Activated T-cell treated with anti-CD3 and anti-CD28 coated beads, Interleukin-2, amount 50 U/mL, for 24 hours (primary cell): ENCODE data around the gene PKD2.

Experiments
- DNase-seq: peaks from one replicate; pipeline ENCODE4 v3.0.0-alpha.2; 2020
- H3K27ac Mint-ChIP-seq: 2 replicates; pipeline ENCODE4 v1.8.0; 2020; ENCODE audit warnings: mild to moderate bottlenecking, mixed read lengths
- H3K27me3 Mint-ChIP-seq: 2 replicates; pipeline ENCODE4 v1.8.0; 2020; ENCODE audit warnings: mixed read lengths
- H3K36me3 Mint-ChIP-seq: 2 replicates; pipeline ENCODE4 v1.8.0; 2020; ENCODE audit warnings: low read depth, mixed read lengths
- H3K4me1 Mint-ChIP-seq: 2 replicates; pipeline ENCODE4 v1.8.0; 2020; ENCODE audit warnings: low read depth, mixed read lengths
- H3K4me3 Mint-ChIP-seq: 2 replicates; pipeline ENCODE4 v1.8.0; 2020; ENCODE audit warnings: mild to moderate bottlenecking, moderate library complexity, mixed read lengths
- H3K9me3 Mint-ChIP-seq: 2 replicates; pipeline ENCODE4 v1.8.0; 2020; ENCODE audit warnings: mixed read lengths

Gene PKD2

DNA sequence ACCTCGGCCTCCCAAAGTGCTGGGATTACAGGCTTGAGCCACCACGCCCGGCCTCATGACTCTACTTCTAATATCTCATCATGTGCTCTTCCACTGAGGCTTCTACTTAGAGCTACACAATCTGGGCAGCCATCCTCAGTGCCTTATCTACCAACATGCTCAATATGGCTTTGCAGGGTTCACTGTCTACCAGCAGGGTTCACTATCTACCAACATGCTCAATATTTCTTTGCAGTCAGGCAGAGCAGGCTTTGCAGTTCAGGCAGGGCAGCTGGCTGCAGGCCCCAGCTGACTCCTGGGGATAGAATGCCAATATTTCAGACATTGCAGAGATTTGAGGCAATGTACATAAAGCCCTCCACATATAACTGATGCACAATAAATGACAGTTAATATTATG is 47.5 kb downstream of the PKD2 start:
- no peaks in the 10 kb centered on the region for H3K4me1 Mint-ChIP-seq
- H3K27ac Mint-ChIP-seq = no peak overlapping the region
- H3K36me3 Mint-ChIP-seq = peaks cover 40% of the 10 kb centered on the region
- no peaks in the 10 kb centered on the region for H3K27me3 Mint-ChIP-seq
- no peak for DNase-seq
- no peaks in the 10 kb centered on the region for H3K9me3 Mint-ChIP-seq
- no peak overlapping the region for H3K4me3 Mint-ChIP-seq

DNA sequence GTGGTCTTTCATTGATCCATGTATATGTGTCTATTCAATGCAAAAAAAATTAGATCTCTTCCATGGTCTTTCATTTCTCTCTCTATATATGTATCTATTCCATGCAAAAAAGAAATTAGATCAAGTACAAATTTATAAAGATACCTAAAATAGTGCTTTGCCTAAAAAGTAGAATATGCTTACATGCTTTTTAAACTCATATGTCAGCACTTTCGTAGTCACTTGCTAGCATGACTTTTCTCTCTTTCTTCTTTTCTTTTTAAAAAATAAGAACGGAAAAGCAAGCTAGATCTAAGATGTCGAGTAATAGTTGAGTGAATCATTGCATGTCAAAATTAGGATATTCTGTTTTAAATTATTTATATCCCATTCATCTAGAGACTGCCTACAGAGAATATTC is 50.9 kb downstream of the PKD2 start:
- no peak overlapping the region for H3K27ac Mint-ChIP-seq

DNA sequence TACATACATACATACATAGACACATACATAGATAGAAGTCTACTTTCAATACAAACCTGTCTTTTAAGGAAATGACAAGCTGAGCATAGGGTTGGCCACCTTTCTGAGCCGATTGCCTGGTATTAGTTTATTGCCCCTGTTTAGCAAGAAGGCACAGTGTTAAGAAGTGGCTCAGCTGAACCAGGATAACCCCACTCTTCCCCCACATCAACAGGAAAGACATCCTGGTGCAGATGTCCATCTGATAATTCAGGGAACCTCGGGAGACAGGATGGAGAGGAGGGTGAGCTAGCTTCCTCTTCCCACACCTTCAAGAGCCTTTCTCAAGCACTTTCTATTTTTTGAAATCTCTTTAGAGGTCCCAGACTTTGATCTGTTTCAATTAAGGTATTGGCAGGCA is 52.3 kb downstream of the PKD2 start:
- no peak for DNase-seq
- Mint-ChIP-seq H3K9me3 (no peaks in the 10 kb centered on the region), H3K27ac (no peak overlapping the region), H3K36me3 (peaks cover 46% of the 10 kb centered on the region), H3K27me3 (no peaks in the 10 kb centered on the region), H3K4me1 (no peaks in the 10 kb centered on the region), H3K4me3 (no peak overlapping the region)

More for the DNA sequence above, 50.9 kb downstream of the PKD2 start:
- H3K4me1 Mint-ChIP-seq = no peaks in the 10 kb centered on the region
- no peaks in the 10 kb centered on the region for H3K27me3 Mint-ChIP-seq
- no peak for DNase-seq
- peaks cover 41% of the 10 kb centered on the region for H3K36me3 Mint-ChIP-seq
- H3K4me3 Mint-ChIP-seq = no peak overlapping the region
- no peaks in the 10 kb centered on the region for H3K9me3 Mint-ChIP-seq

DNA sequence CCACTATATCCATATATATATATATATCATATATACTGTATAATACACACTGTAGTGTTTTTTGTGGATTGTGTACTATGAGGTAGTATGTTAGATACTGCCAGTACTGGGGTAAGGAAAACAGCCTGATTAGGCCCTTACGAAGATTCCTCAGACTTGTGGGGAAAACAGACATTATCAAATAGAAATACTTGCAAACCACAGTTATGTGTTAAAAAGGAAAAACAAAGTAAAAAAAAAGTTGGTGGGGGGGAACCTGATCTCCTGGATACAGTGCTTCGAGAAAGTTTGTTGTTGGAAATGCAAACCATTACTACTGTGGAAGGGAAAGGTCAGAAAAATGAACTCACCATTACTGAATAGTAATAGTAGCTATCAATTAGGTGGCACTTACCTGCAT is 53.0 kb downstream of the PKD2 start:
- Mint-ChIP-seq H3K27me3 (no peaks in the 10 kb centered on the region), H3K4me1 (no peaks in the 10 kb centered on the region), H3K36me3 (peaks cover 48% of the 10 kb centered on the region), H3K4me3 (no peak overlapping the region), H3K9me3 (no peaks in the 10 kb centered on the region), H3K27ac (no peak overlapping the region)
- no peak for DNase-seq

DNA sequence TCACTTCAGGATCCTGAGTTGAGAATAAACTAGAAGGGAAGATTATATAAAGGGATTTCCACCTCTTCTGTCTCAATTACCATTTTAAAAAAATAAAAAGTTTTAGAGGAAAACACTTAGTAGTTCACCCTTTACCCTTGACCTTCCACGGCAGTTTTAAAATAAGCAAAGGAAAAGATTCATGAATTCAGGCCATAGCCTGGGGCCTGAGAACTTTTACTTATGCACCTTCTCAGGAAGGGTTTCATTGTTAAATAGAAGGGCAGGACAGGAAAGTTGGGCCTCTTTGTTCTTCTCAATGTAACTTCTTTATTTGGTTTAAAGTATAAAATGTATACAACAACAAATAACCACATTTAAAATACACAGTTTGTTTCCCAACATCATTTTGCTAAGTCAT is 54.9 kb downstream of the PKD2 start:
- Mint-ChIP-seq H3K4me3 (no peak overlapping the region), H3K27ac (no peak overlapping the region), H3K36me3 (peaks cover 52% of the 10 kb centered on the region), H3K4me1 (no peaks in the 10 kb centered on the region), H3K9me3 (no peaks in the 10 kb centered on the region), H3K27me3 (no peaks in the 10 kb centered on the region)
- DNase-seq = no peak

DNA sequence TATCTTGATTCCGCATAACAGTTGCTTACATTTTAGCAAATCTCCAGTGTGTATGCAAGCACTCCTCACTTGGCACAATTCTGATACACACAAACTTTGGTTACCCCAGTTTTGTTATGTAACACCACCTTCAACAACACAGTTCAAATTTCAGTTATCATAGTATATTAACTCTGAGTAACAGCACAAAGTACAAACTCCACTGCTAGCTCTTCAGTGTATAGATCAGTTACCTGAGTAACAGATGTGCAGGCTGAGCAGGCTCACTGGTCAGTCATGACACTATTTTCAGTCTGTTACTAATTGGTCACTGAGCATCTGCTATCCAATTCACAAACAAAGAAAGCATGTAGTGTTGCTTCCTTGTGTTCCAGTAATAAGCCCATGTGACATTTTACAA is 55.4 kb downstream of the PKD2 start:
- Mint-ChIP-seq H3K9me3 (peaks cover 3% of the 10 kb centered on the region), H3K4me3 (no peak overlapping the region), H3K4me1 (no peaks in the 10 kb centered on the region), H3K27ac (no peak overlapping the region), H3K27me3 (no peaks in the 10 kb centered on the region), H3K36me3 (peaks cover 54% of the 10 kb centered on the region)
- DNase-seq = no peak

DNA sequence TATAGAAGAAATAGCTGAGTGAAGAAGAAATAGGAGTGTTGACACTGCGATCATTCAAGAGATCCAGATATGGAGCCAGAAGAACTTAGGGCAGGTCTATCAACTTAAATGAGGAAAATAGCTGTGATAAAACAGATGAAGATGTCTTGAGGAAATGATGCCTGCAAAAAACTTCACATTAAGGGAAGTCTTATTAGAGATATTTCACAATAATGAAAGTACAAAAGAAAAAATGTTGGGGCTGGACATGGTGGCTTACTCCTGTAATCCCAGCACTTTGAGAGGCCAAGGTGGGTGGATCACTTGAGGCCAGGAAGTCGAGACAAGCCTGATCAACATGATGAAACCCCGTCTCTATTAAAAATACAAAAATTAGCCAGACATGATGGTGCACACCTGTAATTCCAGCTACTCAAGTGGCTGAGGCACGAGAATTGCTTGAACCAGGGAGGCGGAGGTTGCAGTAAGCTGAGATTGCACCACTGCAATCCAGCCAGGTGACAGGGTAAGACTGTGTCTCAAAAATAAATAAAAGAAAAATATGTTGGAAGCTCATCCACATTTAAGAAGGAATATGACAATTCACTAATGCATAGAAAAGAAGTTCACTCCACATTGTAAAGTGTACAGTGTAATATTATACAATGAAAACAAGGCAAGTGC is 56.3 kb downstream of the PKD2 start:
- no peak overlapping the region for H3K27ac Mint-ChIP-seq
- no peaks in the 10 kb centered on the region for H3K4me1 Mint-ChIP-seq
- peaks cover 58% of the 10 kb centered on the region for H3K36me3 Mint-ChIP-seq
- peaks cover 6% of the 10 kb centered on the region for H3K9me3 Mint-ChIP-seq
- no peaks in the 10 kb centered on the region for H3K27me3 Mint-ChIP-seq
- H3K4me3 Mint-ChIP-seq = no peak overlapping the region
- no peak for DNase-seq

DNA sequence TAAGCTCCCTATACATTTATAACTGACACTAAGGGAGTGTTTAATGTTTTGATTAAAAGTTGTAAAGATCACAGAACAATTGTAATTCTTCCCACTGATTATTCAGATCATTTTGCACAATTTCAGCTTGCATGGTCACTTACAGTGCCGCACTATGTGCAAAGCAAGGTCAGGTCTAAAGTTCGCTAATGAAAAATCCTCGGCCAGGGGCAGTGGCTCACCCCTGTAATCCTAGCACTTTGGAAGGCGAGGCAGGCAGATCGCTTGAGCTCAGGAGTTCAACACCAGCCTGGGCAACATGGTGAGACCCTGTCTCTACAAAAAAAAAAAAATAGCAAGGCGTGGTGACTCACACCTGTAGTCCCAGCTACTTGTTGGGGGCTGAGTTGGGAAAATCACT is 57.0 kb downstream of the PKD2 start:
- H3K4me3 Mint-ChIP-seq = no peak overlapping the region
- no peaks in the 10 kb centered on the region for H3K27me3 Mint-ChIP-seq
- DNase-seq = no peak
- no peaks in the 10 kb centered on the region for H3K4me1 Mint-ChIP-seq
- peaks cover 59% of the 10 kb centered on the region for H3K36me3 Mint-ChIP-seq
- H3K9me3 Mint-ChIP-seq = peaks cover 6% of the 10 kb centered on the region
- no peak overlapping the region for H3K27ac Mint-ChIP-seq

DNA sequence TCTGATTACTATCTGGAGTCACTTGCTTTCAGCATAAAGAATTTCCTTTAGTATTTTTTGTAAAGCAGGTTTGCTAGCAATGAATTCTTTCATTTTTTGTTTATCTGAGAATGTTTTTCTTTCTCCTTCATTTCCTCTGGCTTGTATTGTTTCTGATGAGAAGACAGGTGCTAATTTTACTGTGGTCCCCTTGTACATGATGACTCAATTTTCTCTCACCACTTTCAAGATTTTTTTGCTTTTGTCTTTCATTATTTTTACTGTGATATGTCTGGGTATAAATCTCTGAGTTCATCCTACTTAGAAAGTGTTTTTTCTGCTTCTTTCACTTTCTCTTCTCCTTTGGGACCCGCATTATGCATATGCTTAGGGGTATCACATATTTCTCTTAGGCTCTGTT is 62.6 kb downstream of the PKD2 start:
- no peak overlapping the region for H3K4me3 Mint-ChIP-seq
- H3K36me3 Mint-ChIP-seq = peaks cover 81% of the 10 kb centered on the region
- H3K27me3 Mint-ChIP-seq = no peaks in the 10 kb centered on the region
- DNase-seq = no peak
- peaks cover 10% of the 10 kb centered on the region for H3K9me3 Mint-ChIP-seq
- peak overlapping the region; percentile 24 for H3K27ac Mint-ChIP-seq
- H3K4me1 Mint-ChIP-seq = peaks cover 3% of the 10 kb centered on the region

DNA sequence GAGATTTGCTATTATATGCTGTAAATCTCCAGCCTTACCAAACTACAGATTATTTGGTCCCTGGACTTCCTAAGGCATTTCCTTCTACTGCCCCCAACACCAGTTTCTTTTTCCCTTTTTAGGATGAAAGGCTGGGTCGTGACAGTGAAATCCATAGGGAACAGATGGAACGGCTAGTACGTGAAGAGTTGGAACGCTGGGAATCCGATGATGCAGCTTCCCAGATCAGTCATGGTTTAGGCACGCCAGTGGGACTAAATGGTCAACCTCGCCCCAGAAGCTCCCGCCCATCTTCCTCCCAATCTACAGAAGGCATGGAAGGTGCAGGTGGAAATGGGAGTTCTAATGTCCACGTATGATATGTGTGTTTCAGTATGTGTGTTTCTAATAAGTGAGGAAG is 67.9 kb downstream of the PKD2 start:
- no peak for DNase-seq
- Mint-ChIP-seq H3K27me3 (no peaks in the 10 kb centered on the region), H3K36me3 (peaks cover 59% of the 10 kb centered on the region), H3K4me1 (no peaks in the 10 kb centered on the region), H3K9me3 (peaks cover 4% of the 10 kb centered on the region), H3K4me3 (no peak overlapping the region), H3K27ac (no peak overlapping the region)

DNA sequence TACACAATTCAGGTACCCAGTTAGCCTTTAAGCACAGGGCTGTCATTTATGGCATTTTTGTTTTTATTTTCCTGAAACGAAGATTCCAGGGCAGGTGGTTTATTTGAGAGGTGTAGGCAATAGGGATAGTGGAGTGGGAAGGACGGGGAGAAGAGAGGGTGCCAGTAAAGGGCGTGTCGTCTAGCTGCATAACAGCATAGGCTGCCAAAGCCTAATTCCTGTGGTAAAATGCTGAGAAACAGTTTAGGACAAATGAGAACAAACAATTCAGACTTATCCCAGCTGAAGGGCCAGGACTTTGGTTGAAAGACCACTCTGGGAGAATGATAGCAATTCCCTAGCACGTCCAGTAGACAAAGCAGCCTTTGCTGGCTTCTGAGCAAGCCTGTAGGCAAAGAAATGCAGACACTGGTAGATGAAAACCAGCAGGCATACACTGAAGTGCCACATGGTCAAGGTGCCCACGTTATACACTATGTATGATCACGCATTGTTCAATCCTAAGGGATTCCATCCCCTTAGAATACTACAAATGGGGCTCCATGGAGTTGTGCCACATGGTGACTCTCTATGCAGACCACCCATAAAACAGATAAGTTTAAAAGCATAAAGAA is 70.6 kb downstream of the PKD2 start:
- no peak overlapping the region for H3K27ac Mint-ChIP-seq
- no peaks in the 10 kb centered on the region for H3K27me3 Mint-ChIP-seq
- DNase-seq = no peak
- no peak overlapping the region for H3K4me3 Mint-ChIP-seq
- no peaks in the 10 kb centered on the region for H3K4me1 Mint-ChIP-seq
- peaks cover 37% of the 10 kb centered on the region for H3K36me3 Mint-ChIP-seq
- H3K9me3 Mint-ChIP-seq = no peaks in the 10 kb centered on the region

DNA sequence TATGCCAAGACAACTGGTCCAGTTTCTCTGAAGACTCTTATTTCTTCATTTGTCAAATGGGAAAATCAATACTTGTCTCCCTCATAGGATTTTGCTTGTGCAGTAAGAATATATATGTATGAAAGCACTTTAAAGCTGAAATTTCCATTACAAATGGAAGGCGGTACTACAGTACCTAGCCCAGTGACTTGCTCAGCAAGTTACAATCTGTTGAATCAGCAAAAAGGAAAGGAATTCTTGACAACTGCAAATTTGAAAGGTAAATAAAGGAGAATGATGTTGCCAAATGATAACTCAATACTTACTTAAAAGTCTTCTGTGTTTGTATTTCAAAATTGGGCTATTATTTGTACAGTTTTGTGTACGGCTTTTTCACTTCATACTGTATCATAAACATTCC is 71.1 kb downstream of the PKD2 start:
- Mint-ChIP-seq H3K4me3 (no peak overlapping the region), H3K27me3 (no peaks in the 10 kb centered on the region), H3K27ac (no peak overlapping the region), H3K9me3 (no peaks in the 10 kb centered on the region), H3K4me1 (no peaks in the 10 kb centered on the region), H3K36me3 (peaks cover 34% of the 10 kb centered on the region)
- no peak for DNase-seq

DNA sequence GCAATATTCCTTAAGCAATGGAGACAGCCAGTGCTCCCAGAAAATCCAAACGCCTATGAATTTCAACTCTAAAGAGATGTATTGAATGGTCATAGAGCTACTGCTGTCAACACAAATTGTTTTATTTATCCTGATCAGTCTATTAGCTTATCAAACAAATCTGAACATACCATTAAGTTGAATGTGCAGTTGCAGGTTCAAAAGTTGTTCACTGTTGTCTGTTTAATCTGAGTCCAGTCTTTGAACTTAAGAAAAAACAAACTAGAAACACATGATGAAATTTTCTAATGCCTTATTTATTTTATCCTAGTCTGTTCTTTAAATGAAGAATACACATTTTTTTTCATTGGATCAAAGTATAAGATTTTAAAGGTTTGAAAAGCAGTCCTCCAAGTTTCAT is 73.2 kb downstream of the PKD2 start:
- no peak for DNase-seq
- peaks cover 17% of the 10 kb centered on the region for H3K36me3 Mint-ChIP-seq
- no peaks in the 10 kb centered on the region for H3K27me3 Mint-ChIP-seq
- H3K4me1 Mint-ChIP-seq = no peaks in the 10 kb centered on the region
- H3K4me3 Mint-ChIP-seq = no peak overlapping the region
- no peaks in the 10 kb centered on the region for H3K9me3 Mint-ChIP-seq
- H3K27ac Mint-ChIP-seq = no peak overlapping the region

DNA sequence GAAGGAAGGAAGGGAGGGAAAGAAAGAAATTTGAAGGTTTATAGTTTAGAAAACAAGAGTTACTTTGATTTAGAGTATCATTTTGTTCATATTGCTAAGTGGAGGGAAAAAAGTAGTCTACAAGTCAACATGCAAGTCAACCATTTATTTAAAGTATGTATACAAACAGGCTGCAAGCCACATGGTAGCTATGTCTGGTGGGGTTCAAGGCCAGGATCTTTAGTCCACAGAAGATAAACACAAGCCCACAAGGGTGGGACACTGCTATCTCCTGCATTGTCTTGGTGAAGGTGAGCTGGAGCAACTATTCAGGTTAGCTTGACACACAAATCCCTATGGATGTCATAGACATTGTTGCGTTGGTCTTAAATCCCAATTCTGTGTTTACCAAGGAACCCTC is 79.6 kb downstream of the PKD2 start:
- DNase-seq = no peak
- no peaks in the 10 kb centered on the region for H3K36me3 Mint-ChIP-seq
- H3K9me3 Mint-ChIP-seq = no peaks in the 10 kb centered on the region
- H3K4me1 Mint-ChIP-seq = no peaks in the 10 kb centered on the region
- no peak overlapping the region for H3K27ac Mint-ChIP-seq
- no peaks in the 10 kb centered on the region for H3K27me3 Mint-ChIP-seq
- no peak overlapping the region for H3K4me3 Mint-ChIP-seq

DNA sequence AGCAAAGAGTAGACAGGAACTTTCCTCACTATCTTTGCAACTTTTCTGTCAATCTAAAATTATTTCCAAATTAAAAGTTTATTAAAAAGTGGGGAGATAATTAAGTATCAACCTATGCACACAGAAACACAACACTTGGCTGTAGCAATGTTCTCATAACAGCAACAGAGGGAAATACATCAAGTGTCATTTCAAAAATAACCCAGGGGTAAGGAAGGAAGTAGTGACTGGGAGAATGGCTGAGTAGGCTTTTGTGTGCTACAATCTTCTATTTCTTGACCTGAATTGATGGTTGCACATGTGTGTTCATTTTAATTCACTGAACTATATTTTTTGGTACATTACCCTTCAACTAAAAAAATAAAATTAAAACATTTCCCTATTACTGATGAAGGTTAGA is 83.5 kb downstream of the PKD2 start:
- no peak overlapping the region for H3K27ac Mint-ChIP-seq
- no peak overlapping the region for H3K4me3 Mint-ChIP-seq
- no peaks in the 10 kb centered on the region for H3K9me3 Mint-ChIP-seq
- DNase-seq = no peak
- H3K36me3 Mint-ChIP-seq = no peaks in the 10 kb centered on the region
- H3K4me1 Mint-ChIP-seq = no peaks in the 10 kb centered on the region
- no peaks in the 10 kb centered on the region for H3K27me3 Mint-ChIP-seq

DNA sequence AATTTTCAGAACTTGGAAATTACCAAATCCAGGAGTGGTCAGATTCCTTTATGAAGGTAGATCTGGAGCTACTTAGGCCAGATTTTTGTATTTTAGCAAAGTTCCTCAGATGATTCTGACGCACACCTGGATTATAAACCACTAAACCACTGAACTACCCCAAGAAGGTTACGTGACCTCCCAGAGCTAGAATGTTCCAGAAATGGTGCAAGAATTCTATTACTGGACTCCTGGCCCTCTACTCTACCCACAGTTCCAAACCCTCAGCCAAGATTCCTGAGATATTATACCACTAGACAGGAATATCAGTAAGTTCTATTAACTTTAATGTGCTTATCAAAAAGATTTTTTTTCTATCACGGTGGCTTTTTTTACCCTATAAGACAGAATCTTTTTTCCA is 83.9 kb downstream of the PKD2 start:
- Mint-ChIP-seq H3K4me3 (no peak overlapping the region), H3K9me3 (no peaks in the 10 kb centered on the region), H3K36me3 (no peaks in the 10 kb centered on the region), H3K27me3 (no peaks in the 10 kb centered on the region), H3K4me1 (no peaks in the 10 kb centered on the region), H3K27ac (no peak overlapping the region)
- no peak for DNase-seq
